Bronchial epithelial cell (primary cell): ENCODE results near the gene GLRX. TPM values are rescaled to one million over a fixed set of nuclear protein-coding genes. Genes with fewer than 3 reads are reported as not detected.

Experiments used
- DNase-seq: peaks from one replicate; pipeline ENCODE4 v3.0.0-alpha.2; 2010; ENCODE audit warnings: low read depth
- FAIRE-seq: peaks from 2 replicates; lab custom pipeline; 2011; peaks lifted over from hg19 to GRCh38; lab: Jason Lieb, UNC
- H3K27me3 ChIP-seq: 2 replicates; pipeline ENCODE4 v1.5.1; 2011; ENCODE audit warnings: low read length; ENCODE audit not compliant: control insufficient read depth, insufficient read depth
- H3K36me3 ChIP-seq: 2 replicates; pipeline ENCODE4 v1.5.1; 2011; ENCODE audit warnings: low read length; ENCODE audit not compliant: control insufficient read depth, insufficient read depth
- H3K4me3 ChIP-seq: 2 replicates; pipeline ENCODE4 v1.5.1; 2011; ENCODE audit warnings: mild to moderate bottlenecking, low read depth, low read length, control low read depth
- CTCF ChIP-seq: IDR thresholded peaks from 2 replicates; pipeline ENCODE4 v1.5.1; 2011; ENCODE audit warnings: mild to moderate bottlenecking, moderate library complexity, low read length, control low read depth, inconsistent platforms; ENCODE audit not compliant: insufficient read depth, severe bottlenecking
- total RNA-seq: library from RNA; depleted of rRNA; stranded (reverse); fragments of >200 nt; gene quantifications from 2 replicates; pipeline ENCODE4 v1.2.1, GENCODE V29; 2014

GLRX gene
- total RNA-seq, 1 donor from 2014 or later, result 8.7 TPM

DNA sequence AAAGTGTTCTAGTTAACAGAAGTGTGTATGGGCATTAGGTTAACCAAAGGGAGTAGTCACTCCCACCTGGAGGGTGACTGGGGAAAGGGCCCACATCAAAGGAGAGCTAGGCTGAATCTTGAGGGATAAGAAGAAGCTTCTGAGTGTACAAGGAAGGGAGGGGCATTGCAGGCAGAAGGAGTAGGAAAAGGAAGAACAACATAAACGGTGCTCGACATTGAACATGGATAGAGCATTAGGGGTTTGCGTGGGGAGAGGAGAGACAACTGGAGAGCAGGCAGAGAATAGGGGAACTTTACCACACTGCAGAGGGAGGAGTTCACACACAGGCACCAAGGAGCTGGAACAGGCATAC lies 5.3 kb upstream of the GLRX start:
- FAIRE-seq (no peak), DNase-seq (no peak)
- H3K27me3 ChIP-seq, result no peaks in the 10 kb centered on the region
- no peak for TF ChIP-seq CTCF
- H3K4me3 ChIP-seq, result no peak overlapping the region
- no peaks in the 10 kb centered on the region for H3K36me3 ChIP-seq

- H3K36me3 ChIP-seq, result no peaks in the 10 kb centered on the region
- TF ChIP-seq CTCF, result no peak
- H3K27me3 ChIP-seq, result no peaks in the 10 kb centered on the region
- DNase-seq, result no peak
- no peak for FAIRE-seq
- no peak overlapping the region for H3K4me3 ChIP-seq
Measured at GRCh38 chr5:95826949-95827891, 4.7 kb upstream of the GLRX start.

GRCh38 chr5:95825495-95825894 lies 3.0 kb upstream of the GLRX start:
- Histone ChIP-seq H3K4me3 (no peak overlapping the region), H3K27me3 (no peaks in the 10 kb centered on the region), H3K36me3 (no peaks in the 10 kb centered on the region)
- no peak for TF ChIP-seq CTCF
- DNase-seq, result no peak
- no peak for FAIRE-seq

DNA sequence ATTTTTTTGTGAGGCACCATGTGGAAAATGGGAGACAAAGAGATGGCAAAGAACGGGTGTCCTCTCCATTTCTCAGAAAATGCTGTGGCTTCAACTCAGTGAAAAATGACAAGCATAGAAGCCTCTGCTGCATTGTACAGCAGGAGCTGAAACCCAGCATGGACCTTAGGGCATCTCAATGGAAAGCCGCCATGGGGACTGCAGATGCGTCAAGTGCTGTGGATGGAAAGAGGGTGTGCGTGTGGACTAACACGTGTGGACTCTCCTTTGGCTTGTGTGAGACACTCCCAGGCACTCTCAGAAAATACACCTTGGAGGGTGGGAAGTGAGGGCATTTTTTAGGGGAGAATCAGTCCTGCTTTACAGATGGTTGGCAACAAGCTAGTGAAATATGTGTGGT lies 2.2 kb upstream of the GLRX start:
- TF ChIP-seq CTCF, result no peak
- Histone ChIP-seq H3K36me3 (no peaks in the 10 kb centered on the region), H3K4me3 (no peak overlapping the region), H3K27me3 (no peaks in the 10 kb centered on the region)
- no peak for FAIRE-seq
- no peak for DNase-seq

GRCh38 chr5:95823738-95824609 lies 1.4 kb upstream of the GLRX start:
- Histone ChIP-seq H3K27me3 (no peaks in the 10 kb centered on the region), H3K4me3 (no peak overlapping the region), H3K36me3 (no peaks in the 10 kb centered on the region)
- no peak for FAIRE-seq
- peak; percentile 74 for DNase-seq
- no peak for TF ChIP-seq CTCF
